Prostate gland (tissue), 2 donors: ENCODE measurements around the gene PIK3R6.

Experiments
- POLR2A ChIP-seq: fragments of 450-650 bp; IDR thresholded peaks from one replicate; pipeline ENCODE4 v1.6.1; 2016; ENCODE audit warnings: antibody characterized with exemption, mild to moderate bottlenecking
- POLR2AphosphoS5 ChIP-seq: sonication (generic); formaldehyde crosslinking; IDR thresholded peaks from one replicate; pipeline ENCODE4 v1.6.1; 2017; ENCODE audit warnings: antibody characterized with exemption
- TF ChIP-seq, protein P1 (sequence below), 4 experiments: fragments of 200-600 bp in 2 of 4; fragments of 450-650 bp in 2 of 4; sonication (generic) in 2 of 4; IDR thresholded peaks; 1 replicate in 3 of 4; 2 replicates in 1 of 4; pipeline ENCODE4 v1.5.1; 2016 to 2019; ENCODE audit warnings: antibody characterized with exemption in 4 of 4, mild to moderate bottlenecking in 2 of 4, moderate library complexity in 2 of 4

DNA sequence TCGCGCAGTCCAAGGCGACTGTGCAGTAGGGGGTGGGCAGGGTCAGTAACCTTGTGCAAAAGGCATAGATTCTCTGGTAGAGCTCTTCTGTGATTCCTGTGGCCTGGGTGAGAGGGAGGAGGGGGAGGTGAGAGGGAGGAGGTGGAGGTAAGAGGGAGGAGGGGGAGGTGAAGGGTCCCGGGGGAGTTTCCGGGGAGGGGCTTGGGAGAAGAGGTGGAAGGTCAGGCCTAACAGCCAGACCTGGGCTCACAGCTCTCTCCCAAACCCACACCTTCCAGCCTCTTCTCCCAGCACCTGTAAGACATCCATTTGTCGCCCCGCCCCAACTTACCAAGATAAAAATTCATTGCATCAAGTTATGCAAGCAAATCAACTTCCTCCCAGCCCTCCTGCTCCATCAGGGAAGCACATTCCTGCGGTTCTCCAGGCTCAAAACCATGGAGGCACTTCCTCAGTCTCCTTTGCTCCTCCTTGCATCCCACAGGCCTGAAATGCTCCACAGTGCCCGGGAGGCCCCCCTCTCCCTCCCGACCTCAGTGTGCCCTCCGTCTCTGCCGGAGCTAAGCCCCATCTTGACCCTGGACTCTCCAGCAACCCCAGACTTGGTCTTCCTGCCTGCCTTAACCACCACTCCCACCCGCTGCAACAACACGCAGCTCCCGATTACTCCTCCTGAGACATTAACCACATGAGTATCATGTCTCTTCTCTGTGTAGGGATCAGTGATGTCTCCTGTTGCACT lies 30.5 kb downstream of the PIK3R6 start:
- TF ChIP-seq, protein P1, sequence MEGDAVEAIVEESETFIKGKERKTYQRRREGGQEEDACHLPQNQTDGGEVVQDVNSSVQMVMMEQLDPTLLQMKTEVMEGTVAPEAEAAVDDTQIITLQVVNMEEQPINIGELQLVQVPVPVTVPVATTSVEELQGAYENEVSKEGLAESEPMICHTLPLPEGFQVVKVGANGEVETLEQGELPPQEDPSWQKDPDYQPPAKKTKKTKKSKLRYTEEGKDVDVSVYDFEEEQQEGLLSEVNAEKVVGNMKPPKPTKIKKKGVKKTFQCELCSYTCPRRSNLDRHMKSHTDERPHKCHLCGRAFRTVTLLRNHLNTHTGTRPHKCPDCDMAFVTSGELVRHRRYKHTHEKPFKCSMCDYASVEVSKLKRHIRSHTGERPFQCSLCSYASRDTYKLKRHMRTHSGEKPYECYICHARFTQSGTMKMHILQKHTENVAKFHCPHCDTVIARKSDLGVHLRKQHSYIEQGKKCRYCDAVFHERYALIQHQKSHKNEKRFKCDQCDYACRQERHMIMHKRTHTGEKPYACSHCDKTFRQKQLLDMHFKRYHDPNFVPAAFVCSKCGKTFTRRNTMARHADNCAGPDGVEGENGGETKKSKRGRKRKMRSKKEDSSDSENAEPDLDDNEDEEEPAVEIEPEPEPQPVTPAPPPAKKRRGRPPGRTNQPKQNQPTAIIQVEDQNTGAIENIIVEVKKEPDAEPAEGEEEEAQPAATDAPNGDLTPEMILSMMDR (IDR thresholded peaks at IDR 0.05): no peak
- TF ChIP-seq POLR2AphosphoS5 (no peak), POLR2A (no peak)
